Superior temporal gyrus (tissue), 1 donor: ENCODE measurements around the gene RNASE12.
"Not testable (repeated sequence)": the region's sequence is repeated elsewhere in the genome, so short reads cannot be mapped to it uniquely, and the experiment has no call there.

Experiments
- DNase-seq: peaks from one replicate; pipeline ENCODE4 v3.0.0-alpha.2; 2016; ENCODE audit errors: extremely low spot score

Gene RNASE12

DNA sequence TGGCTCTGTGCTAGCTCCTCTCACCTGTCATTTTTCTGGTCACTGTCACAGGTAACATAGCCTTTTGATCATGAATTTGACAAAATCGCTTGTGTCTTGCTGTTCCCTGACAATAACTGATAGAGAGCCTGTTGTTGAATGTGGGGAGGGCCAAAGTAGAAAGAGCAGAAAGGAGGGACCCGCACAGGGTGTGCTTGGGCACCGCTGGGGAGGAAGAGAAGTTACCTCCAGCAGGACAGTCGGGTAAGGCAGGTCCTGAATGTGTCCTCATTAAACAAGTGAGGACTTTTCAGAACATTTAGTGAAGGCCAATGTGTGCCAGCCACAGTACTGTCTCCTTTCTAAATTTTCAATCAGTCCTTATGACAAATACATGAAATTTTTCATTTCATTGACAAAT, at the start of gene RNASE12:
Gene RNASE12 (minus strand): TSS at position 142 of the 400 bp plus-strand sequence. CDS start 653 bp downstream, outside the sequence.
- no peak for DNase-seq

DNA sequence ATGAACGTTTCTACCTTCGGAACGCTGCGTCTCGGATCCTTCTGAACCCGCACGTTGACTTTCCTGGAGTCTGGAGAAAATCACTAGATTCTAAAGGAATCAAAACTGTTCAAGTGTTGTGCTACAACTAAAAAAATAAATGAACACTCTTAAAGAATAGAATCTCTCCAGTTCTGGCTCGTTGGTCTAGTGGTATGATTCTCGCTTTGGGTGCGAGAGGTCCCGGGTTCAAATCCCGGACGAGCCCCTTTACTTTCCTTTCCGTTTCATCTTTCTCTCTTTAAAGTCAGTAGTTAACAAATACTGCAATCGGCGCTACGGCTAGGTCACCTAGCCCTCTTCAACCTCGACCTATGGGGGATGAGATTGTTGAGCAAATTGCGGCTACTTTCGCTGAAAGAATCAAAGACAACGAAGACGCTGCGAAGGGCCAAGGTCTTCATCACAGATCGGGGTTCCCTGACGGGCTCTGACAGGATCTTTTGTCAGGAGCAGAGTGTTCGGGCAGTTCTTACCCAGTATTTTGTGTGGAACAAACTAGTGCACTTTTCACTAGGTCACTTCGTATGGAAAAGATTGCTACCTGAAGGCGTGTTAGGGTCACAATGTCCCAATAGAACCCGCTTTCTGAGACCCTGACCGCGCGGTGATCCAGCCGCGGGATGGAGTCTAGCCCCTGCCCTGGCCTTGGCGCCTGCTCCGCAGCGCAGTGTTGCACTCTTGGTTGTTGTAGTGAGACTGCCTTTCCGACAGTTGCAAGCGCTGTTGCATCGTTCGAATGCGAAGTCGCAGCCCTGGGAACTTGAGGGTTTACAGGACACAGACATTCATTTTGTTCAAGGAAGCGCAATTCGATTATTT, 41.9 kb upstream of the RNASE12 start:
- DNase-seq, result peak; percentile 70

- DNase-seq, result no peak
Observed at GRCh38 chr14:20632448-20632830, 41.3 kb upstream of the RNASE12 start.

GRCh38 chr14:20631880-20632389, 40.8 kb upstream of the RNASE12 start:
- peak; percentile 39 for DNase-seq

GRCh38 chr14:20631023-20631879, 40.1 kb upstream of the RNASE12 start:
- DNase-seq, result peak; percentile 75

GRCh38 chr14:20630340-20631022, 39.3 kb upstream of the RNASE12 start:
- peak; percentile 28 for DNase-seq

DNA sequence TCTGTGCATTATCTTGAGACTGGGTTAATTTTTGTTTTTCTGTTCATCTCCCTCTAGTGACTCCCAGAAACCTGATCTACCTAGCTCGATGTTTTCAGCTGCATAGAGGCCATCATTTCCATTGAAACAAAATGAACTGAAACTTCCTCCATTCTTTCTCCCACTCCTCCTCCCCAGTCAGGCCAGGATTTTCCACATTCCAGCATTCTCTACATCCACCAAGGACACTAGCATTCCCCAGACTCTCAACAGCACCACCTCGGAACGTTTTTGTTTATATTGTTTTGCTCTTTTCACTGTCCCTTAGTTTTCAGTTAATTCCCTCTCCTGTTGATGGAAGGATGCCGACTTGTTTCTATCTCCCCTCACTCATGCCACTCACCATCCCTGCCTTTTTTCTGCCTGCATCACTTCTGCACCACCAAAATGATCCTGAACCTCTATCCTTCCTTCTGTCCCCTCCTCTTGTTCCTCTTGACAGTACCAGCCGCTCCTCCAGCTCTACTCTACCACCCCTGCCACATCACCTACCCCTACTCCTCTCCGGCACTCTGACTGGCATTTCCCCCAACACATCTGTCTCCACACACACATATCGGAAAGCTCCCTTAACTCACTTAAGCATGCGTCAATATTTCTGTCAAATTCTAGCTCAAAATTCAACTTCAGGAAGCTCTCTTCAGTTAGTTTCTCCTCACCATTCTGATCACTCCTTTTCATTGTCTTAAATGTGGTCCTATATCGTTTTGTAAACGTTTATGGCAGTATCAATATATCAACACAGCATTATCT, 37.1 kb upstream of the RNASE12 start:
- no peak for DNase-seq

DNA sequence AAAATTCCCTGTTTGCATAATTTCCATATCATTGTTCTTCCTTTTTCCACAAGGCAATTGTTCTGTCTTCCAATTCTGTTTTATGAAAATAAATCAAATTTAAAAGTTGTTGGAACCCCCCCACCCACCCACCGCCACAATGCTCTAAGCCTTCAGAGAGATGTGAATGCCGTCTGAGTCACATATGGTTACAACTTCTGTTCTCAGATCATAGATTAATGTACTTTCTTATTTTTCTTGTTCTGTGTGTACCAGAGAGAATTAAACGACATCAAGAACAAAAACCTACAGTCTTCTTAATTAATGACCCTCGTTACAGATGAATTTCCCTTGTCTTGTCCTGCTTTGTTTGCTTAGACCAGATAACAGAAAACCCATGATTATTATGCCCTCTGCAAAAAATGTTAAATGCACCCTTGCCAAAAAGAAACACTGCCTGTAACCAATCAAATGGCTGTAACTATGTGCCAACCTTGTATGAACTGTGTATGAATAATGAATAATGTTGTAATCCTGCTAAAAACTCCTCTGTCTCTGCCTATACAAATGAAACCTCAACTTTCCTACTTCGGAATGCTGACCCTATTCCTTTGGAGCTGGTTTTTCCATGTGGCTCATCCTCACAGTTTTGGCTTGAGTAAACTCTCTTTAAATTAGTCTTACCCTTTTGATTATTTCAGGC, 36.3 kb upstream of the RNASE12 start:
- DNase-seq, result no peak

DNA sequence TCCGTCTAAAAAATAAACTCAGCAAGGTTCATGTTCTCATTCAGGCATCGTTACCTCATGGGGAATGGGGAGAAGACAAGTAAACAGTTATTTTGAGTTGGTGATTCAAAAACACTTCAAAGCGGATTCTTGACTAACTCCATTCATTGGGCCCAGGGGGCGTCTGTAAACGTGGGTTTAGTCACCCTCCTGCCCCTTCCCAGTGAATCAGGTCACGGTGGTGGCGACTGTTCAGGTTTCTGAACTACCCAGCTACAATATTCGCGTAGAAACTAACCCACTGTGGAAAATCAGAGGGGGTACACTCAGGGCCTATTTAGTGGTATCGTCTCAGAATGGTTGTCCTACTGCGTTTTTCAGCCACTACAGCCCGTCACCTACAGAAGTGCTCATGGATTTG, 35.1 kb upstream of the RNASE12 start:
- DNase-seq, result no peak

DNA sequence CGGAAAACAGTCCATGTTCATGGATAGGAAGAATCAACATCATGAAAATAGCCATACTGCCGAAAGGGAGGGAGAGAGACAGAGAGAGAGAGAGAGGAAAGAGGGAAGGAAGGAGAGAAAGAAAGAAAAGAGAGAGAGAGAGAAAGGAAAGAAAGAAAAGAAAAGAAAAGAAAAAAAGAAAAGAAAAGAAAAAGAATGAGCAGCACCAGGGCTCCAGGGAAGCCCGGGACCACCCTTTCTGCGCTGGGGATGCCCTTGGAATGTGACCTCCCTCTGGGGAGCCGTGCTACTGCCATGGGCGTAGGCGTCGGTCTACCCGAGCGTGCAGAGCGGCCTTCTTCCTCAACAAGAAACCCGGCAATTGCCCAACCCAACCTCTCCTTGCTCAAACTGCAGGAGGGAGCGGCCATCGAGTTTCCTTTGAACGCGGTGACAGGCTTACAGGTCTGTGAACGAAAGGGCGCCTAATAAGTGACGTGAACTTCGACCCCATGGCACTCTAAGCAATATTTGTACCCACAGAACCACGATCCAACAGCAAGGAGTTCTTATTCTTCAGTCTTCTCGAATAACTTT, 33.4 kb upstream of the RNASE12 start:
- no peak for DNase-seq

GRCh38 chr14:20623798-20624197, 32.6 kb upstream of the RNASE12 start:
- DNase-seq, result no peak

DNA sequence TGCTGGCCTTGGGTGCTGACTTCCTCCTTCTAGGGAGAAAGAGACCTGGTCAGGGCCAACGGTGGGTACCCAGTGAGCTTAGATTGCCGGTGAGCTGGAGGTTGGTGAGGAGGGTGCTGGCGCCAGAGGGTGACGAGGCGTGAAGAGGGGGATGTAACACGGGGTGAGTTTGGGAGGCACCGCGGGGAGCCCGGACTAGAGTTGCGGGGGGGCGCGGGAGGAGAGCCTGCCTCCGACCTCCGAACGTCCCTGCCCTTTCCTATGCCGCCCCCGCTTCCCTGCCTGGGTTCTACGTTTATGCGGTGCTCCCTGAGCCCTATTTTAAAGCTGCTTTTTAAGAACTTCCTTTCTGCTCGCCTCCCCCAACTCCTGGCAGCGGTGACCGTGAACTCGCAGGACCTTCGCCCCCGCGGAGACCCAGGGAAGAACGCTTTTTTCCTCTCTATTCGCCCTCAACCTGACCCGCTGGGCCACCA, 31.7 kb upstream of the RNASE12 start:
- no peak for DNase-seq

DNA sequence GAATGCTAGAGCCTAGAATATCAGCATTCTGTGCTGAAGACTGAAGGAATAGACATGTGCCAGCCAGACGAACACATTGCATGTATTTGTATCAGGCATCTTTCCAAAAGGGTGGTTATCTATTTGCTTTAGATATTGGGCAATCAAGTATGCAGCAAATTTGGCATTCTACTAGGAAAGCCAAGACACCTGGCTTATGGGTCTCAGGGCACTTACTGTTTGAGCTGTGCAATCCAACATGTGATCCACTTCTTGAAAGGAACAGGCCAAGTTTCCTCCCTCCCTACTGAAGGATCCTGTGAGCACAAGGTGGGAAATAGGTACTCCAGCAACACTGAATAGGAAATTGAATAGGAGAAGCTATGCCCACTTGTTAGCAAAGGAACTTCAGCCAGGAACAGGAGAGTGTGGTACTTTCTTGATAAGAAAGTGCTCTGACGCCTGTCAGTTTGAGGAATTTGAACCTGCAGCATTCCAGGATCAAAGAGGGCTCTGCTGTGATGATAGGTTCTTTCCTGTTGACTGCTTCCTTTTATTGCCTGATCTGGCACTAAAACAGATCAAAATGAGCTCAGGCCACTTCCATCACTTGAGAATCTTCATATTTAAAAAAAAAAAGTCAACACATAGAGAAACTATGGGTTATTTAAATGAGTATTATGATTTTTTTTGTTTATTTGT, 29.8 kb upstream of the RNASE12 start:
- no peak for DNase-seq

DNA sequence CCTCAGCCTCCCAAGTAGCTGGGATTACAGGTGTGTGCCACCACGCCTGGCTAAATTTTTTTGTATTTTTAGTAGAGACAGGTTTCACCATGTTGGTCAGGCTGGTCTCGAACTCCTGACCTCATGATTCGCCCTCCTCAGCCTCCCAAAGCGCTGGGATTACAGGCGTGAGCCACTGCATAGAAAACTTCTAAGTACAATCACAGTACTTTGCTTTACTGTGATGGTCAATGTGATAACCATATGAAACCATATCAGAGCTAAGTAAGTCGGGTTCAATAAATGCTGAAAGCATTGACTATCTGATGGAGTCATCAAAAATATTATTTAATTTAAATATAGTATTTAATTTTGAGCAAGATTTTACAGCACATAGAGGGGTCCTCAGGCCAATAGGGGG, 28.5 kb upstream of the RNASE12 start:
- not testable (repeated sequence) for DNase-seq

GRCh38 chr14:20618271-20618749, 27.1 kb upstream of the RNASE12 start:
- no peak for DNase-seq

DNA sequence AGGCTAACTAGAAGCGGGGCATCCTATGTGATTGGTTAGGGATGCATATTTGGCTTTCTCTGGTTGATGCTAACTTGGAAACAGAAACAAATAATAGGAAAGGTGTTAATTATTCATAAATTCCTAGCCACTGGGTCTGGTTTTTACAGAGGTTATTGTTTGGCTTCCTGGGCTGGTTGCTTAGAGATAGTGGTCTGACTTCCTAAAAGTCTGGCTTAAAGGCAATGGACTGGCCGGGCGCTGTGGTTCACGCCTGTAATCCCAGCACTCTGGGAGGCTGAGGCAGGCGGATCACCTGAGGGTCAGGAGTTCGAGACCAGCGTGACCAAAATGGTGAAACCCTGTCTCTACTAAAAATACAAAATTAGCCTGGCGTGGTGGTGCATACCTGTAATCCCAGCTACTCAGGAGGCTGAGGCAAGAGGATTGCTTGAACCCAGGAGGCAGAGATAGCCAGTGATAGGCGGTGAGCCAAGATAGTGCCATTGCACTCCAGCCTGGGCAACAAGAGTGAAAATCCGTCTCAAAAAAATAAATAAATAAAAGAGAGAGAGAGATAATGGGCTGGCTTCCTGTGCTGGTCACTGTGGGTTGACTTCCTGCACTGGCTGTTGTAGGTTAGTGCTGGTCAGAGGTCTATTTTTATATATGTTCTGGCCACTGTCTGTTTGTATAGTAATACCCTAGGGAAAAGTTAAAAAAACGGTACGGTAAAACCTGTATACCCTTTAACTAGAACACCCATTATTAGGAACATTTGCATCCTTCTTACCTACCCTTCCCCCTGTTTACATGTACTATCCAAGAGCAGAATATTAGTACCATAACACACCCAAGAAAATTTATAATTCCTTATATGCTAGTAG, 26.2 kb upstream of the RNASE12 start:
- no peak for DNase-seq

- no peak for DNase-seq
Observed at GRCh38 chr14:20615996-20616395, 24.8 kb upstream of the RNASE12 start.
